HG03060 (cell line): ENCODE data around the gene OTOG.
"Not testable (repeated sequence)": the region's sequence is repeated elsewhere in the genome, so short reads cannot be mapped to it uniquely, and the experiment has no call there.

Experiments
- ATAC-seq: cut with Tn5 transposase; IDR thresholded peaks from one replicate; pipeline ENCODE4 v1.9.1; 2021; ENCODE audit warnings: low read depth, moderate number of reproducible peaks; ENCODE audit not compliant: unreplicated experiment

The OTOG gene

DNA sequence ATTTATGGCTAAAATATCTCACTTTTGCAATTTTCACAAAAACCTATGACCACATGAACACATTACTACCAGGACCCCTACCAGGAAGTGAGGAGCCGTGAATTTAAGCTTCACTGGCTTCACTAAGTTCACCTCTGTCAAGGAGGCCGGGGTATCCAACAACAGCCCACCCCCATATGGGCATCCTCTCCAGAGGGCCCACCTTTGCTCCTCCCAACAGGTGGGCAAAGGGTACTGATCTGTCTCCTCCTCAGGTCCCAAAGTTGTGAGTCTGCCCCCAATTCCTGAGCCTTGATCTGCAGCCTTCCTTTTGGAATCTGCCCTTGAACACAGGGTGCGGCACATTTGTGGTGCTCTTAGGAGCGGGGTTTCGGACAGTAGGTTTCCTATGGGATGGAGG is 66.9 kb downstream of the OTOG start:
- no peak for ATAC-seq

DNA sequence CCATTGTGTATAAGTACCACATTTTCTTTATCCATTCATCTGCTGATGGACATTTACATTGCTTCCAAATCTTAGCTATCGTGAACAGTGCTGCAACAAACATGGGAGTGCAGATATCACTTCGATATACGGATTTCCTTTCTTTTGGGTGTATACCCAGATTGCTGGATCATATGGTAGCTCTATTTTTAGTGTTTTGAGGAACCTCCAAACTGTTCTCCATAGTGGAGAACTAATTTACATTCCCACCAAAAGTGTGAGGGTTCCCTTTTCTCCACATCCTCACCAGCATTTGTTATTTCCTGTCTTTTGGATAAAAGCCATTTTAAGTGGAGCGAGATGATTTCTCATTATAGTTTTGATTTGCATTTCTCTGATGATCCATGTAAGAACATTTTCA is 75.7 kb downstream of the OTOG start:
- ATAC-seq = not testable (repeated sequence)

GRCh38 chr11:17629113-17629512 is 82.1 kb downstream of the OTOG start:
- no peak for ATAC-seq

DNA sequence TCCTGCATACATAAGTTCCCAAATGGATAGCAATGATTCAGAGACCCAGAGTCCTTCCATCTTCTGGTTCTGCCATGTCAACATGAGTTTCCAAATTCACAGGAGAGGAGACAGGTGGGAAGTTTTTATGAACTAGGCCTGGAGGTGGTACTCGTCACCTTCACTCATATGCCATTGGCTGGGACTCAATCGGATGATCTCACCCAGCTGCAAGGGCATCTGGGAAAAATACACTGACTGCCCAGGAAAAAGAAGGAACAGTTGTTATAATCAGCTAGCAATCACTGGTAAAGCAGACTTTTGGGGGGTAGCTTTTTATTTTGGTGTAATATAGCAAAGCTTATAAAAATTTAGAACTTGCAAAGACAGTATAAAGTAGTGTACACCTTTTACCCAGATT is 83.9 kb downstream of the OTOG start:
- ATAC-seq = no peak

- no peak for ATAC-seq
These were observed 84.8 kb downstream of the OTOG start for GRCh38 chr11:17631702-17632365.

GRCh38 chr11:17633279-17633986 is 86.4 kb downstream of the OTOG start:
- ATAC-seq = no peak

DNA sequence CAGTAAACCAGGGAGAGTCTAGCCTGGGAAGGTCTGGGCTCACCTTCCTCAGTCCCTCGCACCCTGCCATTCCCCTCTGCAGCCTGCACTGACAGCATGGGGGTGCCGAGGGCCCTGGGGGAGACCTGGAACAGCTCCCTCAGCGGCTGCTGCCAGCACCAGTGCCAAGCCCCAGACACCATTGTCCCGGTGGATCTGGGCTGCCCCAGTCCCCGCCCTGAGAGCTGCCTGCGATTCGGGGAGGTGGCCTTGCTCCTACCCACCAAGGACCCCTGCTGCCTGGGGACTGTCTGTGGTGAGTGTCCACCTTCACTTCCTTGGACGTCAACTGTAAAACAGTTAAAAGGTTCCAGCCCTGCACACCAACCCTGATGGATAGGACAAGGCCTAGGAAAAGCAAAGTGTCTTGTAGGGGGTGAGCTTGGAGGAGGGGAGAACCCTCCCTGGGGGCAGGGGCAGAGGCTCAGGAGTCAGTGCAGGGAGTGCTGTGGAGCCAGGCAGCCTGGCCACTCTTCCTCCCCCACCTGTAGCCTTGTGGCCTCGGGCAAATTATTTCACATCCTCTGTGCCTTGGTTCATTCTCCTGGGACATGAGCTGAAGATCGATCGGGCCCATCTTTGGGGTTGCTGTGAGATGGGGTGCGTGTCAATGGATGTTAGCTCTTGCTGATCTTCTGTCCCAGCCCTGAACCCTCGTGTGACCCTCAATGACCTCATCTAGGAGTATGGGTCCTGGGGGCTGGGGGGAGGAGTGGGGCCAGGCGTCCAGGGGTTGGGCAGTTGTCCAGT is 87.1 kb downstream of the OTOG start:
- no peak for ATAC-seq

GRCh38 chr11:17634776-17635550 is 87.9 kb downstream of the OTOG start:
- ATAC-seq = no peak

- ATAC-seq = no peak
These were observed 88.5 kb downstream of the OTOG start for GRCh38 chr11:17635551-17635938.

DNA sequence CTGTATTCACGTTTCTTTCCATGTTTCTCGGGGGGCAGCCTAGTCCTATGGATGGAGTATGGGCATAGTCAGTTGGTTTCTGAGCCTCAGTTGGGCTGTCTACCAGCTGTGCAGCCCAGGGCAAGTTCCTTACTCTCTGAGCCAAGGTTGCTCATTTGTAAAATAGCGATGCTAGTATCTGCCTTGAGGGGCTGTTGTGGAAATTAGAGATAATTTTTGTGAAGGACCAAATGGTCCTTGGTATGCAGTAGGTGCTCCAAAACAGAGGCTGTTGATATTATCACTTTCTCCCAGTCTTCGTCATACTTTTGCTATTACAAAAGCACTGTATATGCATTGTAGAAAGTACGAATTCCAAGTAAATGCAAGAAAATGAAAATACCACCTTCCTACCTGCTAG is 89.7 kb downstream of the OTOG start:
- ATAC-seq = no peak

DNA sequence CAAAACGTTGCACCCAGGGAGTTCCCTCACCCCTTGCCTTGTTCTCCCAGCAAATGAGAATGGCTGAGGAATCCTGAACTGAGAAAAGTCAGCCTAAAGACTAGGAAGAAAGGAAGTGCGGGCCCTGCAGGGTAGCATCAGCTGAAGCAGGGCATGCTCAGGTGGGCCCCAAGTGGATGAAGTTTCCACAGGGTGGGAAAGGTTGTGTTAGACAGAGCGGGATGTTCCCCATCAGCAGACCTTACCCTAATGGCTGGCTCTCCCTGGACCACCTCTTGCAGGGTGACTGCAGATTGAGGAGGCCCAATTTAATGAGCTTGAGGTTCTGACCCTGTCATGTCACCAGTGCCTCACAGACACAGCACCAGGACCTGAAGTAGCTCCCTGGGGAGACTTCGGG is 90.8 kb downstream of the OTOG start:
- no peak for ATAC-seq

DNA sequence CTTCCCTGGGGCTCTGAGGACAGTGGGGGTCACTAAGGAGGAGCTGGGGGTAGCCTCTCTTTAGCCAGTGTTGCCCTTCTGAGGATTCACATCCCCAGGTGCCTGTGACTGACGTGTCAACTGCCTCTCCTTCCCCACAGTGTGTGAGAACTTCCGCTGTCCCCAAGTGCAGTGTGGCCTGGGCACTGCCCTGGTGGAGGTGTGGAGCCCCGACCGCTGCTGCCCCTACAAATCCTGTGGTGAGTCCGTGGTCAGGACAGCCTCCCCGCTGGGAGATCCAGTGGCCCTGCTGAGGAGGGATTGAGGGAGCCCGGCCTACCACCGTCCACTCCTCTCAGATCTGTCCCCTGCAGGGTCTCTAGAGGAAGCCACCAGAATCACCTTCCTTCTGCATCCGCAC is 91.3 kb downstream of the OTOG start:
- no peak for ATAC-seq

- no peak for ATAC-seq
These were observed 92.0 kb downstream of the OTOG start for GRCh38 chr11:17639091-17639490.

- no peak for ATAC-seq
These were observed 92.7 kb downstream of the OTOG start for GRCh38 chr11:17639781-17640180.

- no peak for ATAC-seq
These were observed 93.6 kb downstream of the OTOG start for GRCh38 chr11:17640493-17641164.

- no peak for ATAC-seq
These were observed 94.8 kb downstream of the OTOG start for GRCh38 chr11:17641792-17642350.

DNA sequence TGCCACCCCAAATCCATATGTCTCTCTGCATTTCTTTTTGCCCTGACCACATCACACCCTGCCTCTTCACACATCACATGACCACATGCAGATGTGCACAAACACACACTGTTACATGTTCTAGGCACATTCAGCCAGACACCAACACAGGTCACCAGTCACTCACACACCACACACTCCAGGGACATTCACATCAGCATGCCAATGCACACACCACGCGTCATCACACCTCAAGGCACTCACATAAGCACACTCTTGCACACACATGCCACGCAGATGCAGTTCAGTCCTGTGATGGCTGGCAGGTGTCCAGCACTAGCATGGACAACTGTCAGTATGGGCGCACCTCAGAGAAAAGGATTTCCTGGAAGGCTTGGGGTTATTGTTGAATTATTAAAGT is 95.3 kb downstream of the OTOG start:
- no peak for ATAC-seq

- no peak for ATAC-seq
These were observed 95.9 kb downstream of the OTOG start for GRCh38 chr11:17642980-17643379.

DNA sequence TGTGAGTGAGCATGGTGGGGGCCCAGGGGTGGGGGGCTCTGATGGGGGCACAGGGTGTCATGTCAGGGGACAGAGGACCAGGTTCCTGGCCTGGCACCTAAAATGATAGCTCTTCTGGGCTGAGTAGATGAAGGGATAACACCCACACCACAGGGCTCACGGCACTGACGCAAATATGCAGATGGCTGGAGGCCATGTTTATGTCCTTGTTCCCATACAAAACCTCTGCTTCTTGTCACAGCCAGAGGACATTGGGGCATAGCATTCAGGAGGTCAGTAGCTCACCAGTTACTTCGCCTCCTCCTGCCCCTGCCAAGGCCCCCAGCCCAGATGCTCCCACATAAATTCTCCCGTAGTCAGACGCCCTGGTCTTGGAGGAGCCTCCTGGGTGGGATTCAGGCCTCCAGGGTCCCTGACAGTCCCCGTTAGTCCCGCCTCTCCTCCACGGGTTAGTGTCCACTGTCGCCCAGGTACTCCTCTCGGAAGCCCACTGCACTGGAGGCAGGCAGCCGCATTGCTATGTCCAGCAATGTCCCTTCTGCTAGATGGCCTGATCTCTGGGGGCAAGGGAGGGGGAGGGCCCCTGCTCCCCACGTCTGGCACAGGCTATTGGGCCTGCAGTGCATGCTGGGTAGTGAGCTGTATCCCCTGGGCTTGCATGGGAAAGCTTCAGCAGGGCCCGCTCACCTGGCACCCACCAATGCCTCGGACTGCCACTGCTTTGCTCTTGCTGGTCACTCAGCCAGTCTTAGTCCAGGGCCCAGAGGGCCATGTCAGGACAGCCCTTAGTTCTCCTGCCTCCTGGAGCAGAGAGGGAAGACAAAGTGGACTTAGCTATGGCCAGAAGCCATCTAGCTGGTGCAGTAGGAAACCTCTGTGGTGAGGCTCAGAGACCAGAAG is 96.7 kb downstream of the OTOG start:
- no peak for ATAC-seq
